Measurements from ENCODE around the gene CHCT1.
"Not testable (repeated sequence)": the region's sequence is repeated elsewhere in the genome, so short reads cannot be mapped to it uniquely, and the experiment has no call there.

The CHCT1 gene

GRCh38 chr17:60422162-60422665 is at the start of gene CHCT1:
Gene CHCT1 (plus strand): TSS chr17:60422489. CDS start chr17:60422593, 104 bp downstream.
- no peak for DNase-seq

GRCh38 chr17:60372790-60373483 is 49.4 kb upstream of the CHCT1 start:
- DNase-seq = no peak

- DNase-seq = not testable (repeated sequence)
Observed at GRCh38 chr17:60378187-60378586, 44.1 kb upstream of the CHCT1 start.

- DNase-seq = not testable (repeated sequence)
Observed at GRCh38 chr17:60379461-60379860, 42.8 kb upstream of the CHCT1 start.

- no peak for DNase-seq
Observed at GRCh38 chr17:60381958-60382357, 40.3 kb upstream of the CHCT1 start.

- no peak for DNase-seq
Observed at GRCh38 chr17:60383379-60383778, 38.9 kb upstream of the CHCT1 start.

- DNase-seq = not testable (repeated sequence)
Observed at GRCh38 chr17:60384921-60385320, 37.4 kb upstream of the CHCT1 start.

GRCh38 chr17:60386147-60387058 is 35.9 kb upstream of the CHCT1 start:
- no peak for DNase-seq

- no peak for DNase-seq
Observed at GRCh38 chr17:60387666-60388065, 34.6 kb upstream of the CHCT1 start.

- no peak for DNase-seq
Observed at GRCh38 chr17:60388742-60389141, 33.5 kb upstream of the CHCT1 start.

- no peak for DNase-seq
Observed at GRCh38 chr17:60390186-60390585, 32.1 kb upstream of the CHCT1 start.

- no peak for DNase-seq
Observed at GRCh38 chr17:60390925-60391470, 31.3 kb upstream of the CHCT1 start.

GRCh38 chr17:60391471-60392041 is 30.7 kb upstream of the CHCT1 start:
- peak; percentile 90 for DNase-seq

GRCh38 chr17:60392042-60392844 is 30.0 kb upstream of the CHCT1 start, which contains the start of gene USP32:
Gene USP32 (minus strand): TSS chr17:60392133. CDS start chr17:60391939, 194 bp downstream.
- peak; percentile 96 for DNase-seq

- peak; percentile 55 for DNase-seq
Observed at GRCh38 chr17:60392845-60393702, 29.2 kb upstream of the CHCT1 start.

- DNase-seq = no peak
Observed at GRCh38 chr17:60393840-60394723, 28.2 kb upstream of the CHCT1 start.

- no peak for DNase-seq
Observed at GRCh38 chr17:60395508-60396065, 26.7 kb upstream of the CHCT1 start.

- no peak for DNase-seq
Observed at GRCh38 chr17:60396412-60396811, 25.9 kb upstream of the CHCT1 start.

- DNase-seq = no peak
Observed at GRCh38 chr17:60398227-60398959, 23.9 kb upstream of the CHCT1 start.
